Omental fat pad (tissue), 4 donors: ENCODE data around the gene MRTFA. TPM values are rescaled to one million over a fixed set of nuclear protein-coding genes. Genes with fewer than 3 reads are reported as not detected.
A peak's percentile ranks its signal among the peaks of the same experiment; 100 is the strongest.

Experiments used
- ATAC-seq: fragments of 150-250 bp; one replicate; pipeline ENCODE4 v1.9.1; 2016; ENCODE audit warnings: mild to moderate bottlenecking, moderate library complexity; ENCODE audit not compliant: low FRiP score
- DNase-seq: peaks from one replicate; pipeline ENCODE4 v3.0.0-alpha.2; 2019; ENCODE audit warnings: low spot score
- total RNA-seq, 4 donors: library from RNA; depleted of rRNA; stranded (reverse); fragments of >200 nt; gene quantifications; one replicate each; pipeline ENCODE4 v1.1.0, GENCODE V29; 2016
- TF ChIP-seq, protein P1 (sequence below), 3 donors: fragments of 450-650 bp; IDR thresholded peaks; one replicate each; pipeline ENCODE4 v1.5.1; 2016 to 2017; ENCODE audit warnings: antibody characterized with exemption in 3 of 3, mild to moderate bottlenecking in 3 of 3, moderate library complexity in 2 of 3

Gene MRTFA
- total RNA-seq, 4 donors from 2014 or later, result 36.0 to 76.3 (median 54.7) TPM

DNA sequence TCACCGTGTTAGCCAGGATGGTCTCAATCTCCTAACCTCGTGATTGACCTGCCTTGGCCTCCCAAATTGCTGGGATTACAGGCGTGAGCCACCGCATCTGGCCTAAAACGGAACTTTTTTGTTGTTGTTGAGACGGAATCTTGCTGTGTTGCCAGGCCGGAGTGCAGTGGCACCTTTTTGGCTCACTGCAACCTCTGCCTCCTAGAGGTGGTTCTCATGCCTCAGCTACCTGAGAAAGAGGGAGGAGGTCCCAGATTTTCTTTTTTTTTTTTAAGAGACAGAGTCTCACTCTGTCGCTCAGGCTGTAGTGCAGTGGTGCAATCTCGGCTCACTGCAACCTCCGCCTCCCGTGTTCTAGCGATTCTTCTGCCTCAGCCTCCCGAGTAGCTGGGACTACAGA is 34.9 kb upstream of the MRTFA start:
- no peak for ATAC-seq
- DNase-seq, result no peak
- TF ChIP-seq, protein P1, sequence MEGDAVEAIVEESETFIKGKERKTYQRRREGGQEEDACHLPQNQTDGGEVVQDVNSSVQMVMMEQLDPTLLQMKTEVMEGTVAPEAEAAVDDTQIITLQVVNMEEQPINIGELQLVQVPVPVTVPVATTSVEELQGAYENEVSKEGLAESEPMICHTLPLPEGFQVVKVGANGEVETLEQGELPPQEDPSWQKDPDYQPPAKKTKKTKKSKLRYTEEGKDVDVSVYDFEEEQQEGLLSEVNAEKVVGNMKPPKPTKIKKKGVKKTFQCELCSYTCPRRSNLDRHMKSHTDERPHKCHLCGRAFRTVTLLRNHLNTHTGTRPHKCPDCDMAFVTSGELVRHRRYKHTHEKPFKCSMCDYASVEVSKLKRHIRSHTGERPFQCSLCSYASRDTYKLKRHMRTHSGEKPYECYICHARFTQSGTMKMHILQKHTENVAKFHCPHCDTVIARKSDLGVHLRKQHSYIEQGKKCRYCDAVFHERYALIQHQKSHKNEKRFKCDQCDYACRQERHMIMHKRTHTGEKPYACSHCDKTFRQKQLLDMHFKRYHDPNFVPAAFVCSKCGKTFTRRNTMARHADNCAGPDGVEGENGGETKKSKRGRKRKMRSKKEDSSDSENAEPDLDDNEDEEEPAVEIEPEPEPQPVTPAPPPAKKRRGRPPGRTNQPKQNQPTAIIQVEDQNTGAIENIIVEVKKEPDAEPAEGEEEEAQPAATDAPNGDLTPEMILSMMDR (IDR thresholded peaks at IDR 0.05), result no peak

DNA sequence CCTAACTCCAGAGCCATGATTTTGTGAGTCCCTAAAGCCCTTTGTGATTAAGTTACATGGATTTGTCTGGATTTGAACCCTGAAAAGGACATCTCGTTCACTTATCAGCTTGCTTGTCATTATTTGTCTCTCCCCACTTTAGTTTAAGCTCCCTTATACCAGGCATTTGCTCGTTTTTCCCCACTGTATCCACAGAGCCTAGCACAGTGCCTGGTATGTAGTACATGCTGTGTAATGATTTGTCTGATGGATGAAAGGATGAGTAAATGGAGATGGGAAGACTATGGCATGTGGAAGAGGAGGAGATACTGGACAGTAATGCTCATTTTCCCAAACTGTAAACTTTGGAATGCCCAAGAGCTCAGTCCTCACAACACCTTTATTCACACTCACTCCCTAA is 33.5 kb upstream of the MRTFA start:
- DNase-seq (no peak), ATAC-seq (no peak)
- TF ChIP-seq, protein P1 (IDR thresholded peaks at IDR 0.05), result no peak

DNA sequence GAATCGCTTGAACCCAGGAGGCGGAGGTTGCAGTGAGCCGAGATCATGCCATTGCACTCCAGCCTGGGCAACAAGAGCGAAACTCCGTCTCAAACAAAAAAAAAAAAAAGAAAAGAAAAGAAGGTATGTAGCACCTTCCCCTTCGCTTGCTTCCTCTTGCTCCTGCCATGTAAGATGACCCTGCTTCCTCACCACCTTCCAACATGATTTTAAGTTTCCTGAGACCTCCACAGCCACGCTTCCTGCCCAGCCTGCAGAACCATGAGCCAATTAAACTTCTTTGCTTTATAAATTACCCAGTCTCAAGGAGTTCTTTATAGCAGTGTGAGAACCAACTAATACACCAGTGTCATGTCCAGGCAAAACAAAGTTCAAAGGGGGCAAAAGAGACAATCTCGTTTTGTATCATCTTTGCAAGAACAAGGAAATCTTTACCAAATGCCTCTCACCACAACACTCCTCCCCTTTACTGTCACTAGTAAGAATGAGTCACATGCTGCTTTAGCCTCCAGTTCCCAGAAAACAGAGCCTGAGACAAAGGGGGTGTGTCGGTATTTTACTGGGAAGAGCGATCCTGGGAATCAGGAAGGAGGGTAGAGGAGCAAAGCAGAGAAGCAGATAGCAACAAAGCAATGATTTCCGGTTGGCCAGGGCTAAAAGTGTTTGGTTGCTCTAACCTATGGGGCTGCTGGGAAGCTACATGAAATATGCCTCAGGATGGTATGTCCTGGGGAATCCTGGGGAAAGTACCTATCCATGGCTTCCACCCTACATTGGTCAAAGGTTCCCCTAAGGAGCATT is 32.3 kb upstream of the MRTFA start:
- DNase-seq, result no peak
- TF ChIP-seq, protein P1 (IDR thresholded peaks at IDR 0.05), result no peak
- ATAC-seq, result peak; percentile 79

DNA sequence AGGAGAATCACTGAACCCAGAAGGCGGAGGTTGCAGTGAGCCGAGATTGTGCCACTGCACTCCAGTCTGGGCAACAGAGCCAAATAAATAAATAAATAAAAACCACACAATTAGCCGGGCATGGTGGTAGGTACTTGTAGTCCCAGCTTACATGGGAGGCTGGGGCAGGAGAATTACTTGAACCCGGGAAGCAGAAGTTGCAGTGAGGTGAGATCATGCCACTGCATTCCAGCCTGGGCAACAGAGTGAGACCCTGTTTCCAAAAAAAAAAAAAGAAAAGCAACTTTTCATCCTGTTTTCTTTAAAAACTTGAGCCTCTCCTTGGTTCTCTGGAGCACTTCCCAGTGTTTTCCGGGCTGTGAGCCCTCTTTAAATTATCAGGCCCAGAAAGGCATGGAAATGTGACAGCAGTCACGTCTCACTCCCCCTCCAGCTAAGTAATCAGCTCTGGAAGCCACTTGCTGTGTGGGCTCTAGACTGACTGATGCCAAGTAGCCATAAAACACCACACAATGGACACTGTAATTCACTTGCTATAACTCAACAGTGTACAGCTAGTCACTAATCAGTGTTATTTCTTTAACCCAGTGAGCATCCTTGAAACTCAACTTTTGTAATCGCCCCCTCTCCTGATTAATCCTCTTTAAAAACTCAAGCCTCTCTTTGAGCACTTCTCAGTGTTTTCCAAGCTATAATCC is 29.8 kb upstream of the MRTFA start:
- TF ChIP-seq, protein P1 (IDR thresholded peaks at IDR 0.05), result no peak
- ATAC-seq (no peak), DNase-seq (no peak)

DNA sequence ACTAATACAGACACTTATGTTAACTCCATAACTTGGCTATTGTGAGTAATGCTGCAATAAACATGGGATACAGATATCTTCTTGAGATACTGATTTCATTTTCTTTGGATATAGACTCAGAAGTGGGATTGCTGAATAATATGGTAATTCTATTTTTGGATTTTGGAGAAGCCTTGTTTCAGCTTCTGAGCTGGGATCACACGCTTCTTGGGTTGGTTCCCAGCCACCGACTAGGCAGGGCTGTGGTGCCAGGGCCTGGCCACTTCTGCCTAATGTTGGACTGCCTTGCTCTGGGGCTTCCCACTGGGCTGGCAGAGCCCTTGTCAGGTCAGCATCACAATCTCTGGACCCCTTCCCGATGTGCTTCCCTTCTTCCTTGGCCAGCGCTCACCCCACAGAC is 28.8 kb upstream of the MRTFA start:
- DNase-seq, result no peak
- TF ChIP-seq, protein P1 (IDR thresholded peaks at IDR 0.05), result no peak
- ATAC-seq, result no peak

DNA sequence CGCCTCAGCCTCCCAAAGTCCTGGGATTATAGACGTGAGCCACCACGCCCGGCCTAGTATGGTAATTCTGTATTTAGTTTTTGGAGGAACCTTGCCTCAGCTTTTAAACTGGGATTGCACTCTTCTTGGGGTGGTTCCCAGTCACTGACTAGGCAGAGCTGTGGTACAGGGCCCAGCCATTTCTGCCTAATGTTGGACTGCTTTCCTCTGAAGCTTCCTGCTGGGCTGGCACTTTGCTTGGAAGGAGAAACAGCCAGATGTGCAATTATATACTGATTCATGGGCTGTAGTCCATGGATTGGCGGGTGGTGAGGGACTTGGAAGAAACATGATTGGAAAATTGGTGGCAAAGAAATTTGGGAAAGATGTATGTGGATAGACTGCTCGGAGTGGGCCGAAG is 25.2 kb upstream of the MRTFA start:
- DNase-seq, result no peak
- ATAC-seq, result no peak
- TF ChIP-seq, protein P1 (IDR thresholded peaks at IDR 0.05), result no peak

DNA sequence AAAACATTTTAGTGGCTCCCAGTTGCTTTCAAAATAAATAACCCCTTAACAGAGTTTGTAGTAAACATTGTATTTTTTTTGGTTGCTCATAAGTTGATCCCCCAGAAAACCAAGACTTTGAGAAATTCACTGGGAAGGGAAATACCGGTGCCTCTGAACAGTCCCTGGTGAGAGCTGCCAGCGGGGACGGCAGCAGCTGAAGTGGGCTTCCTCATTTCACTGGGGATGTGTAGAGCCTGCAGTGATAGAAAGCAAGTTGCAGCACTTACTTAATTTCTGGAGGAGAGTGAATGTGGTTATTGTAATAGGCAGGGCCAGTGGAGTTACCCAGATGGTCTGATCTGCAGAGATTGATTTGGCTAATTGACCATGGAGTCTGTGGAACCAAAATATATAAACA is 24.2 kb upstream of the MRTFA start:
- TF ChIP-seq, protein P1 (IDR thresholded peaks at IDR 0.05), result no peak
- DNase-seq (no peak), ATAC-seq (no peak)
